Measurements from ENCODE around the gene ADI1.

The ADI1 gene

GRCh38 chr2:3491716-3492474 is 27.4 kb downstream of the ADI1 start:
- TF ChIP-seq RAD21 (IDR thresholded peaks at IDR 0.05; ENCODE audit: low read depth) (no peak), EGR1 (IDR thresholded peaks at IDR 0.05) (no peak), REST (IDR thresholded peaks at IDR 0.05; ENCODE audit: low read depth) (no peak), CREB1 (IDR thresholded peaks at IDR 0.05; ENCODE audit: low read depth) (no peak), USF1 (IDR thresholded peaks at IDR 0.05) (no peak), ZBTB7A (IDR thresholded peaks at IDR 0.05; ENCODE audit: low read depth) (no peak), YY1 (IDR thresholded peaks at IDR 0.05; ENCODE audit: low read depth) (no peak), TAF1 (IDR thresholded peaks at IDR 0.05; ENCODE audit: low read depth) (no peak), CEBPB (IDR thresholded peaks at IDR 0.05) (no peak), NFIC (IDR thresholded peaks at IDR 0.05) (no peak), MAX (IDR thresholded peaks at IDR 0.05) (no peak), EP300 (IDR thresholded peaks at IDR 0.05; ENCODE audit: borderline replicate concordance) (no peak), TCF12 (IDR thresholded peaks at IDR 0.05; ENCODE audit: low read depth) (no peak), FOXM1 (IDR thresholded peaks at IDR 0.05; ENCODE audit: borderline replicate concordance, low read depth) (no peak), TEAD4 (IDR thresholded peaks at IDR 0.05) (no peak)

GRCh38 chr2:3491306-3491705 is 28.0 kb downstream of the ADI1 start:
- no peak for TF ChIP-seq EP300 (IDR thresholded peaks at IDR 0.05; ENCODE audit: borderline replicate concordance)
- no peak for TF ChIP-seq CEBPB (IDR thresholded peaks at IDR 0.05)
- no peak for TF ChIP-seq REST (IDR thresholded peaks at IDR 0.05; ENCODE audit: low read depth)
- TF ChIP-seq EGR1 (IDR thresholded peaks at IDR 0.05), result no peak
- TF ChIP-seq YY1 (IDR thresholded peaks at IDR 0.05; ENCODE audit: low read depth), result no peak
- no peak for TF ChIP-seq FOXM1 (IDR thresholded peaks at IDR 0.05; ENCODE audit: borderline replicate concordance, low read depth)

- no peak for TF ChIP-seq TCF12 (IDR thresholded peaks at IDR 0.05; ENCODE audit: low read depth)
- TF ChIP-seq TAF1 (IDR thresholded peaks at IDR 0.05; ENCODE audit: low read depth), result no peak
- TF ChIP-seq ZBTB7A (IDR thresholded peaks at IDR 0.05; ENCODE audit: low read depth), result no peak
- no peak for TF ChIP-seq NFIC (IDR thresholded peaks at IDR 0.05)
- TF ChIP-seq REST (IDR thresholded peaks at IDR 0.05; ENCODE audit: low read depth), result no peak
- TF ChIP-seq EGR1 (IDR thresholded peaks at IDR 0.05), result no peak
- TF ChIP-seq EP300 (IDR thresholded peaks at IDR 0.05; ENCODE audit: borderline replicate concordance), result no peak
- no peak for TF ChIP-seq CEBPB (IDR thresholded peaks at IDR 0.05)
- TF ChIP-seq YY1 (IDR thresholded peaks at IDR 0.05; ENCODE audit: low read depth), result no peak
- TF ChIP-seq TEAD4 (IDR thresholded peaks at IDR 0.05), result no peak
- TF ChIP-seq CREB1 (IDR thresholded peaks at IDR 0.05; ENCODE audit: low read depth), result no peak
- TF ChIP-seq USF1 (IDR thresholded peaks at IDR 0.05), result no peak
- TF ChIP-seq FOXM1 (IDR thresholded peaks at IDR 0.05; ENCODE audit: borderline replicate concordance, low read depth), result no peak
- no peak for TF ChIP-seq MAX (IDR thresholded peaks at IDR 0.05)
Observed at GRCh38 chr2:3490191-3491170, 28.9 kb downstream of the ADI1 start.

Measured in Ishikawa (cell line).